ENCODE results near the gene TFF2. TPM values are rescaled to one million over a fixed set of nuclear protein-coding genes. Genes with fewer than 3 reads are reported as not detected.
A peak's percentile ranks its signal among the peaks of the same experiment; 100 is the strongest.

TFF2 gene
- total RNA-seq, 2 experiments from 2014 or later = not detected

- DNase-seq (no peak), ATAC-seq (no peak)
- peaks cover 15% of the 10 kb centered on the region for H3K4me1 Mint-ChIP-seq
- no peak overlapping the region for H3K27ac Mint-ChIP-seq
- H3K4me3 Mint-ChIP-seq = no peak overlapping the region
- no peaks in the 10 kb centered on the region for H3K27me3 Mint-ChIP-seq
- peaks cover 13% of the 10 kb centered on the region for H3K9me3 Mint-ChIP-seq (ENCODE audit: low read depth)
- CTCF ChIA-PET = interaction anchor here (1.1 to 3.5 kb wide), 4 partner anchors 17 to 127 kb away, joined by 3 to 20 read pairs (median 8); partner anchors contain the start of gene TMPRSS3
- peaks cover 24% of the 10 kb centered on the region for H3K36me3 Mint-ChIP-seq
Measured at GRCh38 chr21:42379426-42380215, 28.8 kb upstream of the TFF2 start.

DNA sequence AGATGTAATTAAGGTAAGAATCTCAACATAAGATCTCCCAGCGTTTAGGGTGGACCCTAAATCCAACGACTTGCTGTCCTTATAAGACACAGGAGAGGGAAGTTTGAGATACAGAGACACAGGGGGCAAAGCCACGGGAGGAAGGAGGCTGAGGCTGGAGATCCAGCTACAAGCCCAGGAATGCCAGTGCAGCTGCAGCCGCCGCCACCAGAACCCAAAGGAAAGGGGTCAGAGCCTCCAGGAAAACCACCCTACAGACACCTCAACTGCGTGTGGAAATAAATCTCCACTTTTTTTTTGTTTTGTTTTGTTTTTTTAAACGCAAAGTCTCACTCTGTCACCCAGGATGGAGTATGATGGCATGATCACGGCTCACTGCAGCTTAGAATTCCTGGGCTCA is 27.6 kb upstream of the TFF2 start:
- Mint-ChIP-seq H3K36me3 (peaks cover 20% of the 10 kb centered on the region), H3K27me3 (no peaks in the 10 kb centered on the region), H3K4me1 (peaks cover 20% of the 10 kb centered on the region), H3K4me3 (no peak overlapping the region), H3K9me3 (ENCODE audit: low read depth) (peaks cover 13% of the 10 kb centered on the region), H3K27ac (no peak overlapping the region)
- CTCF ChIA-PET = no interaction called here
- ATAC-seq (no peak), DNase-seq (no peak)

- DNase-seq (no peak), ATAC-seq (no peak)
- Mint-ChIP-seq H3K27me3 (no peaks in the 10 kb centered on the region), H3K36me3 (peaks cover 16% of the 10 kb centered on the region), H3K4me3 (no peak overlapping the region), H3K4me1 (peaks cover 24% of the 10 kb centered on the region), H3K9me3 (ENCODE audit: low read depth) (peaks cover 13% of the 10 kb centered on the region), H3K27ac (no peak overlapping the region)
- CTCF ChIA-PET = interaction anchor here (0.9 kb wide), 1 partner anchor 119 kb away, joined by 4 read pairs; no protein-coding TSS in a partner anchor
Measured at GRCh38 chr21:42377951-42378340, 27.2 kb upstream of the TFF2 start.

DNA sequence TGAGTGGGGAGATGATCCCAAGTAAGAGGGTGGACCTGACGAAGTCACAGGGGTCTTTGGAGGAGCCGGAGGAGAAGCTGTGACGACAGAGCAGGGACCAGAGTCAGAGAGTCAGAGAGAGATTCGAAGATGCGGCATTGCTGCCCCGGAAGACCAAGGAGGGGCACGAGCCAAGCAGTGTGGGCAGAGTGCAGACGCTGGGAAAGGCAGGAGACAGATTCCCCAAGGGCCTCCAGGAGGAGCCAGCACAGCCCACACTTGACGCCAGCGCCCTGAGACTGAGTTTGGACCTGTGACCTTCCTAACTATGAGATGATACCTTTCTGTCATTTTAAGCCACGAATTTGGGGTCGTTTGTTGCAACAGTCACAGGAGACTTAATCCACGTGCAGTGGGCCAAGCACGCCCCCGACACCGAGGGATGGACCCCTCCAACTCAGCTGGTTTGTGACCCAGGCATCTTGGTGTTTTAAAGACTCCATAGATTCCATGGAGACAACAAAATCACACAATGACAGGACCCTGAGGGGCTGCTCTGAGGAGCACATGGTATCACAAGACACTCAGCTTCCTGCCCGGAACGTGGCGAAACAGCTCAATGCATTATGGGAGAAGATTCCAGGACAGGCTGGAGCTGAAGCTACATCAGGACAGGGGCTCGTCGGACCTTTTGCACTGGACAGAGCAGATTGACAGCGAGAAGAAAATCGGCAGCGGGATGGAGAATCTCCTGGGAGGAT is 26.6 kb upstream of the TFF2 start:
- DNase-seq (no peak), ATAC-seq (no peak)
- Mint-ChIP-seq H3K4me1 (peaks cover 26% of the 10 kb centered on the region), H3K27me3 (no peaks in the 10 kb centered on the region), H3K36me3 (peaks cover 10% of the 10 kb centered on the region), H3K9me3 (ENCODE audit: low read depth) (peaks cover 9% of the 10 kb centered on the region), H3K27ac (no peak overlapping the region), H3K4me3 (no peak overlapping the region)
- CTCF ChIA-PET = interaction anchor here (0.9 kb wide), 1 partner anchor 119 kb away, joined by 4 read pairs; no protein-coding TSS in a partner anchor

DNA sequence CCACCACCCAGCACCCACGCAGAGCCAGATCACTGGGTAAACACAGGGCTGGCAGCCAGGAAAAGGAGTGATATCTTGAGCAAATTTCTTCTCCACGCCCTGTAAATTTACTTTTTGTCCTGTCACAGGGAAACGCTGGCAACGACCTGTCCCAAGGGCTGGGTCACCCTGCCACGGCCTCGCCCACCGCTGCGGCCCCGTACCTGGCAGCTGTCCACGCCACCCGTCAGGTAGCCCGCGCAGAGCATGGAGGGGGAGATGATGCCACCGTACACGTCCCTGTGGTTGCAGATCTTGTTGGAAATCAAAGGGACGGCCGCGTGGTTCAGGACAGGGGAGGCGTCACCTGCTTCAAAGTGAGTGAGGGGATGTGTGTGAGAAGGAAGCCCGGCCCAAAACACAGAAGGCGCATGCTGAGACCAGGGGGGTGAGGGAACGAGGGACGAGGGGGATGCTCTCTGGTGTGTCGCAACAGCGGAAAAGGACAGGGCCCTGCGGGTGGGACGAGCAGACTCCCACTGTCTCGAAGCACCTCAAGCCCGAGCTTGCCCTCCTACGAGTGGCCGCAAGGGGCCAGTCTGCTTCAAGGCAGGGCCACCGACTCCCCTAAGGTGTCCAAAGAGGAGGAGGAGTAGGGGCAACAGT is 25.7 kb upstream of the TFF2 start:
- ATAC-seq = no peak
- Mint-ChIP-seq H3K9me3 (ENCODE audit: low read depth) (peaks cover under 1% of the 10 kb centered on the region), H3K27me3 (no peaks in the 10 kb centered on the region), H3K27ac (no peak overlapping the region), H3K4me3 (no peak overlapping the region), H3K36me3 (peaks cover 4% of the 10 kb centered on the region), H3K4me1 (peaks cover 25% of the 10 kb centered on the region)
- no peak for DNase-seq
- CTCF ChIA-PET = no interaction called here

- peaks cover 3% of the 10 kb centered on the region for H3K36me3 Mint-ChIP-seq
- CTCF ChIA-PET = interaction anchor here (1.0 to 1.9 kb wide), 3 partner anchors 16 to 230 kb away, joined by 3 to 9 read pairs (median 3); no protein-coding TSS in a partner anchor
- H3K27me3 Mint-ChIP-seq = no peaks in the 10 kb centered on the region
- H3K4me1 Mint-ChIP-seq = peaks cover 25% of the 10 kb centered on the region
- H3K9me3 Mint-ChIP-seq (ENCODE audit: low read depth) = no peaks in the 10 kb centered on the region
- no peak overlapping the region for H3K4me3 Mint-ChIP-seq
- H3K27ac Mint-ChIP-seq = no peak overlapping the region
- ATAC-seq (no peak), DNase-seq (no peak)
Measured at GRCh38 chr21:42375966-42376337, 25.2 kb upstream of the TFF2 start.

DNA sequence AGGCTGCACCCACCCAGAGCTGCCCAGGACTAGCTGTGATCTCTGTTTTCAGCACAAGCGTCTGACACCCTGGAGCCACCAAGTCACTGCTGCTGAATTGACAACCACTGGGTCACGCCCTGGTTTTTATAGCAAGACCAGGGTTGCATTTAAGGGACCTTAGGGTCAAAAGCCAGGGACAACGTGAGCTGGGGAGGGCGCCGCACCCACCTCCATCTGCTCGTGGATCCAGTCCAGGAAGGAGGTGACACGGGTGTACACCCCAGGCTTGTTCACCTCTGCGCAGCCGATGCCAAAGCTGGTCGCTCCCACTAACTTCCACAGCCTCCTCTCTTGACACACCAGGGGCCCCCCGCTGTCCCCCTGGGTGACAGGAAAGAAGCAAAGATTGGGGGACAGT is 24.7 kb upstream of the TFF2 start:
- Mint-ChIP-seq H3K4me1 (peaks cover 25% of the 10 kb centered on the region), H3K4me3 (no peak overlapping the region), H3K27me3 (no peaks in the 10 kb centered on the region), H3K36me3 (peaks cover 3% of the 10 kb centered on the region), H3K27ac (no peak overlapping the region), H3K9me3 (ENCODE audit: low read depth) (no peaks in the 10 kb centered on the region)
- DNase-seq = no peak
- ATAC-seq = no peak
- CTCF ChIA-PET = interaction anchor here (1.0 to 1.9 kb wide), 3 partner anchors 17 to 230 kb away, joined by 3 to 9 read pairs (median 3); no protein-coding TSS in a partner anchor

DNA sequence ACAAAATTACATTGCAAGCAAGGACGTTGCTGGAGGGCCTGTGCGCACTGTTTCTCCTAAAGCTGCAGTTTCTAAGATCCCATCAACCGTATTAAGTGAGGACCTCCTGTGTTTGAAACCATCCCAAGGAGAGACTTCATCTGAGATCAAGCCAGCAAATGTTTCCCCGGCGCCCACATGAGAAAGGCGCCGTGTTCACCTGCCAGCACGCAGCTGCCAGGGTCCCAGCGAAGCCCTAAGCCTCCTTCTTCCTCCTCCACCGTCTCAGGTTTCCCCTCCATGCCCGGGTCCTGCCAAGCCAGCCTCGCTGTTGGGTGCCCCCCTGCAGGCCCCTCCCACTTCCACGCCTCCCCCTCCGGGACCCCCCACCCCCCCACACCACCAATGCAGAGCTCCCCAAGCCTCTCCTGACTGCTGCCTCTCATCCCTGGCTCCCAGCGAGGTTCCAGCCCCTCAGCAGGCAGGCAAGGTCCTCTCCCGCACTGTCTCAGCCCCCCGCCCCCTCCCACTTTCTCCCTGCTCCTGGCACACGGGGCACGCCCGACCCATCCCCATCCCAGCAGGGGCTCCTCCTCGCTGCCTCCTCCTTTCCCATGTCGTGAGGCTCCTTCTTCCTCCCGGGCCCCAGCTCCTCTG is 24.2 kb upstream of the TFF2 start:
- DNase-seq (no peak), ATAC-seq (peak; percentile 37)
- no peak overlapping the region for H3K4me3 Mint-ChIP-seq
- CTCF ChIA-PET = interaction anchor here (0.7 to 1.9 kb wide), 5 partner anchors 17 to 229 kb away, joined by 3 to 9 read pairs (median 3); no protein-coding TSS in a partner anchor
- peaks cover 3% of the 10 kb centered on the region for H3K36me3 Mint-ChIP-seq
- no peaks in the 10 kb centered on the region for H3K27me3 Mint-ChIP-seq
- peak overlapping the region; percentile 73 for H3K27ac Mint-ChIP-seq
- no peaks in the 10 kb centered on the region for H3K9me3 Mint-ChIP-seq (ENCODE audit: low read depth)
- H3K4me1 Mint-ChIP-seq = peaks cover 25% of the 10 kb centered on the region

DNA sequence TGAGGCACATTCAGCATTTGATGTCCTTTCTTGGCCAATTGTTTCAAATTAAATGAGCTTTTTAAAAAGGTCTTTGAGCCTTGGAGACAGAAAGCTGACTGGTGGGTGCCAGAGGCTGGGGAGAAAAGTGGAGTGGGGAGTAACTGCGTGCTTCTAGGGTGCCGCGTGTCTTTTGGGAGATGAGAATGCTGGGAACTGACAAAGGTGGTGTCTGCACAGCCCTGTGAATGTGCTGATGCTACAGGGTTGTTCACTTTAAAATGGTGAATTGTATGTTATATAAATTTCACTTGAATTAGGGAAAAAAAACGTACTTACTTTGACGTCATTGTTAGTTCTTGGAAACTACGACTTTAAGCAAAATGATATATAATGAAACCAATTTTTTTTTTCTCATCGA is 23.7 kb upstream of the TFF2 start:
- DNase-seq = no peak
- Mint-ChIP-seq H3K27ac (peak overlapping the region; percentile 73), H3K27me3 (no peaks in the 10 kb centered on the region), H3K4me1 (peaks cover 25% of the 10 kb centered on the region), H3K9me3 (ENCODE audit: low read depth) (no peaks in the 10 kb centered on the region), H3K4me3 (no peak overlapping the region), H3K36me3 (peaks cover 3% of the 10 kb centered on the region)
- peak; percentile 35 for ATAC-seq
- CTCF ChIA-PET = interaction anchor here (0.7 to 1.9 kb wide), 3 partner anchors 29 to 152 kb away, joined by 3 to 9 read pairs (median 3); no protein-coding TSS in a partner anchor

- H3K9me3 Mint-ChIP-seq (ENCODE audit: low read depth) = no peaks in the 10 kb centered on the region
- CTCF ChIA-PET = interaction anchor here (0.7 to 1.9 kb wide), 5 partner anchors 29 to 153 kb away, joined by 3 to 9 read pairs (median 3); no protein-coding TSS in a partner anchor
- DNase-seq = no peak
- peak overlapping the region; percentile 73 for H3K27ac Mint-ChIP-seq
- H3K4me3 Mint-ChIP-seq = no peak overlapping the region
- H3K27me3 Mint-ChIP-seq = no peaks in the 10 kb centered on the region
- peaks cover 3% of the 10 kb centered on the region for H3K36me3 Mint-ChIP-seq
- ATAC-seq = peak; percentile 32
- H3K4me1 Mint-ChIP-seq = peaks cover 25% of the 10 kb centered on the region
Measured at GRCh38 chr21:42373908-42374455, 23.2 kb upstream of the TFF2 start.

- no peaks in the 10 kb centered on the region for H3K9me3 Mint-ChIP-seq (ENCODE audit: low read depth)
- H3K27ac Mint-ChIP-seq = peak overlapping the region; percentile 73
- DNase-seq = peak; percentile 66
- H3K27me3 Mint-ChIP-seq = no peaks in the 10 kb centered on the region
- H3K36me3 Mint-ChIP-seq = peaks cover 3% of the 10 kb centered on the region
- H3K4me3 Mint-ChIP-seq = no peak overlapping the region
- ATAC-seq = peak; percentile 70
- CTCF ChIA-PET = interaction anchor here (1.0 kb wide), 2 partner anchors 40 to 51 kb away, joined by 3 to 5 read pairs; no protein-coding TSS in a partner anchor
- peaks cover 26% of the 10 kb centered on the region for H3K4me1 Mint-ChIP-seq
Measured at GRCh38 chr21:42373196-42373907, 22.6 kb upstream of the TFF2 start.

Data from activated CD8-positive, alpha-beta memory T cell treated with anti-CD3 and anti-CD28 coated beads, Interleukin-2, amount 10 ng/mL, durations not matched to agents 7 days and 5 days (primary cell).